GM12872 (cell line): ENCODE data around the gene COX19.

ENCODE experiments used
- CTCF ChIP-seq: IDR thresholded peaks from 3 replicates; pipeline ENCODE4 v1.5.1; 2011; ENCODE audit warnings: low read depth, mild to moderate bottlenecking, low read length, moderate library complexity; ENCODE audit not compliant: insufficient read depth

Gene COX19

GRCh38 chr7:923108-924041 is 52.0 kb downstream of the COX19 start:
- no peak for TF ChIP-seq CTCF

GRCh38 chr7:922334-923107 is 52.8 kb downstream of the COX19 start:
- no peak for TF ChIP-seq CTCF

- TF ChIP-seq CTCF = no peak
Measured at GRCh38 chr7:921581-922333, 53.6 kb downstream of the COX19 start.

- no peak for TF ChIP-seq CTCF
Measured at GRCh38 chr7:921071-921461, 54.3 kb downstream of the COX19 start.

GRCh38 chr7:920351-921070 is 54.8 kb downstream of the COX19 start:
- TF ChIP-seq CTCF = no peak

GRCh38 chr7:919924-920341 is 55.4 kb downstream of the COX19 start:
- TF ChIP-seq CTCF = no peak
